Measurements from ENCODE around the gene GALNTL6. TPM values are rescaled to one million over a fixed set of nuclear protein-coding genes. Genes with fewer than 3 reads are reported as not detected.

Gene GALNTL6
- total RNA-seq, 1 experiment from 2014 or later: not detected

- Mint-ChIP-seq H3K27ac (no peak overlapping the region), H3K4me3 (peak overlapping the region; percentile 79 to 90), H3K4me1 (peaks cover 16 to 18% of the 10 kb centered on the region in 2 experiments), H3K27me3 (ENCODE audit: low read depth) (peaks cover 59% of the 10 kb centered on the region), H3K36me3 (ENCODE audit: insufficient read depth in 1 of 3, low read depth in 3 of 3) (no peaks in the 10 kb centered on the region; a peak in 2 of 7 replicates), H3K9me3 (no peaks in the 10 kb centered on the region; a peak in 1 of 5 replicates)
- H3K79me1 ChIP-seq (ENCODE audit: insufficient read depth, low read depth, low read length, poor library complexity, severe bottlenecking): no peaks in the 10 kb centered on the region
- peak overlapping the region; percentile 96 for H3K4me2 ChIP-seq (ENCODE audit: insufficient read depth, insufficient read length, low read length)
- no CpG with 5 or more reads among the region's 43 CpGs for WGBS (ENCODE audit: extremely low coverage, insufficient read length, low lambda C conversion rate)
- no peak overlapping the region for H2BK5ac ChIP-seq (ENCODE audit: insufficient read length, low read length)
- H4K5ac ChIP-seq (ENCODE audit: insufficient read length, low read depth, low read length): no peak overlapping the region
- no peaks in the 10 kb centered on the region for H3K79me2 ChIP-seq (ENCODE audit: insufficient read depth, low read length)
- no peak overlapping the region for H3K9ac ChIP-seq (ENCODE audit: extremely low read depth, insufficient read length, low read length)
- H3K27ac ChIP-seq (ENCODE audit: insufficient read length, low read depth, low read length): no peak overlapping the region
- no peak overlapping the region for H2BK12ac ChIP-seq (ENCODE audit: insufficient read length, low read depth, low read length)
- H3K18ac ChIP-seq (ENCODE audit: insufficient read length, low read depth, low read length): no peak overlapping the region
- peak; percentile 43 for DNase-seq
- H3K23me2 ChIP-seq (ENCODE audit: insufficient read length, low read depth, low read length, poor library complexity, severe bottlenecking): peaks cover 14% of the 10 kb centered on the region
- no peak for TF ChIP-seq CTCF (conservative IDR thresholded peaks at IDR 0.05)
- H3T11ph ChIP-seq (ENCODE audit: low read length): no peak overlapping the region
- peaks cover 30% of the 10 kb centered on the region; the same call in 1 of the 2 replicates for H3K27me3 ChIP-seq (ENCODE audit: insufficient read depth, low read length)
- no peaks in the 10 kb centered on the region for H3K4me1 ChIP-seq (ENCODE audit: insufficient read depth, low read length)
- H4K8ac ChIP-seq (replicated peaks; ENCODE audit: insufficient read length, low read depth, low read length): no peak overlapping the region
- H3K56ac ChIP-seq (ENCODE audit: insufficient read length, low read depth, low read length): no peak overlapping the region
- H2BK15ac ChIP-seq (ENCODE audit: low read depth, low read length): no peak overlapping the region
- no peak overlapping the region for H2BK20ac ChIP-seq (ENCODE audit: low read depth, low read length, poor library complexity, severe bottlenecking)
- no peak overlapping the region for H4K91ac ChIP-seq (ENCODE audit: insufficient read length, low read depth, low read length)
- no peaks in the 10 kb centered on the region for H3K9me3 ChIP-seq (ENCODE audit: control insufficient read depth, low read depth, low read length)
- H2AK5ac ChIP-seq (ENCODE audit: insufficient read length, low read length): no peak overlapping the region
- no peaks in the 10 kb centered on the region for H4K20me1 ChIP-seq (ENCODE audit: control insufficient read depth, insufficient read depth, insufficient read length)
- H3K23ac ChIP-seq (ENCODE audit: insufficient read length, low read depth, low read length): no peak overlapping the region
- H2AFZ ChIP-seq (ENCODE audit: low read length): no peak overlapping the region
- no peak overlapping the region for H3K14ac ChIP-seq (ENCODE audit: insufficient read depth, low read length)
- no peak overlapping the region for H2BK120ac ChIP-seq (ENCODE audit: low read depth, low read length, poor library complexity, severe bottlenecking)
- no peak overlapping the region for H3K4ac ChIP-seq (ENCODE audit: low read depth, low read length)
Observed at GRCh38 chr4:171813526-171814250, 484 bp downstream of the GALNTL6 start.
